IMR-90 (cell line): ENCODE measurements around the gene RBM42. TPM values are rescaled to one million over a fixed set of nuclear protein-coding genes. Genes with fewer than 3 reads are reported as not detected.
A peak's percentile ranks its signal among the peaks of the same experiment; 100 is the strongest.

ENCODE experiments used
- ATAC-seq: fragments of 200-7000 bp; cut with Tn5 transposase; 2 replicates; pipeline ENCODE4 v1.9.1; 2020; ENCODE audit warnings: low read depth, mild to moderate bottlenecking, moderate library complexity
- BruUV-seq: library from RNA; stranded (reverse); fragments of 400-500 nt; replicated peaks from 2 replicates; lab custom pipeline; 2021; lab: Mats Ljungman, UMichigan
- CTCF ChIA-PET: fragments of 300-600 bp; formaldehyde crosslinking; extraction: SDS; loops from one replicate; lab custom pipeline; 2021; ENCODE audit warnings: antibody characterized with exemption; lab: Yijun Ruan, JAX
- POLR2A ChIA-PET: fragments of 300-600 bp; sonication (Branson Sonifier 250); formaldehyde crosslinking; loops from one replicate; lab custom pipeline; 2022; ENCODE audit warnings: antibody characterized with exemption; ENCODE audit not compliant: unreplicated experiment; lab: Charles Lee
- DNase-seq: peaks from one replicate; pipeline ENCODE4 v3.0.0; 2013
- H2AFZ ChIP-seq: replicated peaks from 2 replicates; pipeline ENCODE3; 2013; ENCODE audit warnings: low read length, mild to moderate bottlenecking; ENCODE audit not compliant: poor library complexity
- H2AK5ac ChIP-seq: 2 replicates; pipeline ENCODE4 v1.6.1; 2013; ENCODE audit warnings: low read depth, low read length, inconsistent platforms
- H2AK9ac ChIP-seq: replicated peaks from 2 replicates; pipeline ENCODE3; 2013; ENCODE audit warnings: mild to moderate bottlenecking, low read depth, low read length, moderate library complexity; ENCODE audit not compliant: poor library complexity
- H2BK120ac ChIP-seq: 2 replicates; pipeline ENCODE4 v1.6.1; 2013; ENCODE audit warnings: low read depth, low read length, inconsistent platforms
- H2BK15ac ChIP-seq: 3 replicates; pipeline ENCODE4 v1.6.1; 2013; ENCODE audit warnings: low read depth, low read length, inconsistent platforms
- H2BK20ac ChIP-seq: 2 replicates; pipeline ENCODE4 v1.6.1; 2013; ENCODE audit warnings: low read depth, mild to moderate bottlenecking, inconsistent platforms, low read length, moderate library complexity
- H2BK5ac ChIP-seq: 2 replicates; pipeline ENCODE4 v1.6.1; 2013; ENCODE audit warnings: mild to moderate bottlenecking, low read depth, low read length, inconsistent platforms; ENCODE audit not compliant: poor library complexity, severe bottlenecking
- H3K14ac ChIP-seq: replicated peaks from 2 replicates; pipeline ENCODE4 v1.6.1; 2013; ENCODE audit warnings: low read depth, low read length, inconsistent platforms
- H3K18ac ChIP-seq: 2 replicates; pipeline ENCODE4 v1.6.1; 2013; ENCODE audit warnings: low read depth, low read length, control low read depth
- H3K23ac ChIP-seq: 2 replicates; pipeline ENCODE4 v1.6.1; 2013; ENCODE audit warnings: low read depth, low read length, inconsistent platforms
- H3K27ac ChIP-seq: 2 replicates; pipeline ENCODE4 v1.5.1; 2013; ENCODE audit warnings: mild to moderate bottlenecking, control low read depth, low read length; ENCODE audit not compliant: insufficient read depth
- H3K27me3 ChIP-seq: 2 replicates; pipeline ENCODE4 v1.6.1; 2013; ENCODE audit warnings: low read length; ENCODE audit not compliant: control insufficient read depth, insufficient read depth
- H3K36me3 ChIP-seq: 2 replicates; pipeline ENCODE4 v1.6.1; 2013; ENCODE audit warnings: low read length, mixed read lengths; ENCODE audit not compliant: control insufficient read depth, insufficient read depth
- H3K4ac ChIP-seq: 2 replicates; pipeline ENCODE4 v1.6.1; 2013; ENCODE audit warnings: low read depth, low read length, inconsistent platforms
- H3K4me1 ChIP-seq: 2 replicates; pipeline ENCODE4 v1.6.1; 2013; ENCODE audit warnings: low read length, mixed read lengths; ENCODE audit not compliant: control insufficient read depth, insufficient read depth
- H3K4me2 ChIP-seq: 2 replicates; pipeline ENCODE4 v1.6.1; 2013; ENCODE audit warnings: low read depth, mild to moderate bottlenecking, control low read depth, low read length, moderate library complexity
- H3K4me3 ChIP-seq: 2 replicates; pipeline ENCODE4 v1.5.1; 2013; ENCODE audit warnings: low read depth, mild to moderate bottlenecking, control low read depth, low read length, moderate library complexity; ENCODE audit not compliant: insufficient read depth
- H3K56ac ChIP-seq: 2 replicates; pipeline ENCODE4 v1.6.1; 2013; ENCODE audit warnings: low read length, inconsistent platforms; ENCODE audit not compliant: insufficient read depth; ENCODE audit errors: extremely low read depth
- H3K79me1 ChIP-seq, 2 experiments: 2 replicates each; pipeline ENCODE4 v1.6.1; 2013; ENCODE audit warnings: low read length in 2 of 2, inconsistent platforms in 1 of 2, low read depth in 1 of 2
- H3K9ac ChIP-seq: 2 replicates; pipeline ENCODE4 v1.6.1; 2013; ENCODE audit warnings: low read depth, low read length, control low read depth
- H3K9me1 ChIP-seq: 2 replicates; pipeline ENCODE4 v1.6.1; 2013; ENCODE audit warnings: low read length, inconsistent platforms; ENCODE audit not compliant: insufficient read depth
- H3K9me3 ChIP-seq: 2 replicates; pipeline ENCODE4 v1.6.1; 2013; ENCODE audit warnings: low read length; ENCODE audit not compliant: control insufficient read depth, insufficient read depth
- H4K20me1 ChIP-seq: 2 replicates; pipeline ENCODE4 v1.6.1; 2013; ENCODE audit warnings: low read length, inconsistent platforms; ENCODE audit not compliant: insufficient read depth
- H4K5ac ChIP-seq: 2 replicates; pipeline ENCODE4 v1.6.1; 2013; ENCODE audit warnings: mild to moderate bottlenecking, low read depth, low read length, control low read depth
- H4K8ac ChIP-seq, 2 experiments: 2 replicates each; pipeline ENCODE4 v1.6.1; 2013; ENCODE audit warnings: low read depth in 2 of 2, low read length in 2 of 2, control low read depth in 1 of 2, inconsistent platforms in 1 of 2
- H4K91ac ChIP-seq: 2 replicates; pipeline ENCODE4 v1.6.1; 2013; ENCODE audit warnings: low read depth, low read length, inconsistent platforms; ENCODE audit not compliant: insufficient read depth
- BHLHE40 ChIP-seq: fragments of 150-350 bp; IDR thresholded peaks from 2 replicates; pipeline ENCODE4 v1.6.1; 2016; ENCODE audit warnings: mild to moderate bottlenecking, low read depth, low read length
- CEBPB ChIP-seq: IDR thresholded peaks from 2 replicates; pipeline ENCODE4 v1.6.1; 2012; ENCODE audit warnings: low read depth, low read length, improper control_type of control experiment
- MAZ ChIP-seq: IDR thresholded peaks from 2 replicates; pipeline ENCODE4 v1.6.1; 2012; ENCODE audit warnings: low read depth, mild to moderate bottlenecking, low read length, improper control_type of control experiment, moderate library complexity, borderline replicate concordance
- MXI1 ChIP-seq: IDR thresholded peaks from 2 replicates; pipeline ENCODE4 v1.6.1; 2012; ENCODE audit warnings: low read depth, mild to moderate bottlenecking, low read length, moderate library complexity, borderline replicate concordance
- NFE2L2 ChIP-seq: fragments of 150-350 bp; IDR thresholded peaks from 2 replicates; pipeline ENCODE4 v1.6.1; 2016; ENCODE audit warnings: low read depth, mild to moderate bottlenecking, low read length
- POLR2A ChIP-seq: IDR thresholded peaks from 2 replicates; pipeline ENCODE4 v1.6.1; 2012; ENCODE audit warnings: mild to moderate bottlenecking, low read depth, low read length
- RCOR1 ChIP-seq: IDR thresholded peaks from 2 replicates; pipeline ENCODE4 v1.6.1; 2012; ENCODE audit warnings: mild to moderate bottlenecking, low read length, improper control_type of control experiment; ENCODE audit not compliant: insufficient replicate concordance
- WGBS, 2 experiments: methylation state at CpG; one replicate each; pipeline versions ENCODE4 v1.1.5 to v1.1.7; 2013; ENCODE audit warnings: missing lambda C conversion rate in 2 of 2; ENCODE audit not compliant: insufficient read length in 1 of 2; ENCODE audit errors: extremely low coverage in 2 of 2; 5-methylcytosine and 5-hydroxymethylcytosine counted together
- dilution Hi-C: fragments of 300-500 bp; cut with HindIII; formaldehyde crosslinking; loops from one replicate; pipeline ENCODE4 v1.14.3; 2018; ENCODE audit warnings: low sequenced_read_pairs; ENCODE audit not compliant: unreplicated experiment
- in situ Hi-C: fragments of 300-500 bp; cut with MboI; formaldehyde crosslinking; loops from 3 replicates; pipeline ENCODE4 v1.14.3; 2019; ENCODE audit warnings: low sequenced_read_pairs, inconsistent platforms, mixed read lengths
- intact Hi-C: fragments of 100-400 bp; cut with micrococcal nuclease; formaldehyde crosslinking; loops from 2 replicates; pipeline ENCODE4 v1.10.0; 2022
- polyA plus RNA-seq, 3 experiments: library from polyadenylated mRNA; depleted of rRNA; stranded (reverse); fragments of >200 nt; gene quantifications; 2 replicates each; pipeline ENCODE4 v1.2.3, GENCODE V29; 2012; ENCODE audit warnings: low replicate concordance in 1 of 3
- total RNA-seq: library from RNA; depleted of rRNA; stranded (reverse); fragments of >200 nt; gene quantifications from 2 replicates; pipeline ENCODE4 v1.2.3, GENCODE V29; 2012
- TF ChIP-seq, protein P1 (sequence below): fragments of 150-350 bp; IDR thresholded peaks from 2 replicates; pipeline ENCODE4 v1.6.1; 2017; ENCODE audit warnings: mild to moderate bottlenecking, antibody characterized with exemption, low read length, low read depth

Gene RBM42
- total and polyA plus RNA-seq, 2 of the 4 experiments (the other 2 are of a cell fraction), result 19.0 to 41.5 TPM

- peak overlapping the region; percentile 38 for H3K27ac ChIP-seq
- H3K9ac ChIP-seq, result peak overlapping the region; percentile 39; the same call in 1 of the 2 replicates
- 0 out of 2 replicates have a peak overlapping the region, but pooled peaks have one; percentile 8 for H4K5ac ChIP-seq
- dilution Hi-C loops, result no loop called here
- H2AK5ac ChIP-seq, result no peak overlapping the region; the same call in 1 of the 2 replicates
- no peak overlapping the region for H2BK120ac ChIP-seq
- H3K18ac ChIP-seq, result no peak overlapping the region
- no peaks in the 10 kb centered on the region for H3K27me3 ChIP-seq
- peak overlapping the region; percentile 41 for H2BK5ac ChIP-seq
- H3K4me2 ChIP-seq, result peak overlapping the region; percentile 98
- no peak overlapping the region for H2BK15ac ChIP-seq
- H3K4me1 ChIP-seq, result peaks cover 11% of the 10 kb centered on the region
- intact Hi-C loops, result loop anchor here (2.0 kb wide), 1 partner anchor 72 kb away; no protein-coding TSS in a partner anchor
- TF ChIP-seq MAZ (0 out of 2 replicates have a peak, but pooled peaks have one; percentile 39), NFE2L2 (no peak), RCOR1 (no peak), CEBPB (no peak), POLR2A (no peak), BHLHE40 (no peak), MXI1 (0 out of 2 replicates have a peak, but pooled peaks have one; percentile 59)
- TF ChIP-seq, protein P1, sequence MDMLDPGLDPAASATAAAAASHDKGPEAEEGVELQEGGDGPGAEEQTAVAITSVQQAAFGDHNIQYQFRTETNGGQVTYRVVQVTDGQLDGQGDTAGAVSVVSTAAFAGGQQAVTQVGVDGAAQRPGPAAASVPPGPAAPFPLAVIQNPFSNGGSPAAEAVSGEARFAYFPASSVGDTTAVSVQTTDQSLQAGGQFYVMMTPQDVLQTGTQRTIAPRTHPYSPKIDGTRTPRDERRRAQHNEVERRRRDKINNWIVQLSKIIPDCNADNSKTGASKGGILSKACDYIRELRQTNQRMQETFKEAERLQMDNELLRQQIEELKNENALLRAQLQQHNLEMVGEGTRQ, result peak; percentile 78
- H2AFZ ChIP-seq, result peak overlapping the region; percentile 98
- peak overlapping the region; percentile 28; the same call in 1 of the 2 replicates for H4K91ac ChIP-seq
- POLR2A ChIA-PET, result no interaction called here
- CTCF ChIA-PET, result no interaction called here
- H3K36me3 ChIP-seq, result no peaks in the 10 kb centered on the region
- ATAC-seq, result peak; percentile 79
- in situ Hi-C loops, result no loop called here
- peaks cover 0 to 18% of the 10 kb centered on the region in 2 experiments; a peak in 2 of 4 replicates for H3K79me1 ChIP-seq
- peaks cover 23% of the 10 kb centered on the region for H3K9me1 ChIP-seq
- H4K8ac ChIP-seq, result peak overlapping the region; percentile 49 to 92; a peak in 2 of 4 replicates
- H2AK9ac ChIP-seq, result peak overlapping the region; percentile 92
- no peaks in the 10 kb centered on the region for H3K9me3 ChIP-seq
- DNase-seq, result peak; percentile 88
- 0 out of 2 replicates have a peak overlapping the region, but pooled peaks have one; percentile 24 for H3K14ac ChIP-seq
- H3K4me3 ChIP-seq, result peak overlapping the region; percentile 67
- H3K56ac ChIP-seq, result no peak overlapping the region
- no peak overlapping the region for H2BK20ac ChIP-seq
- H3K4ac ChIP-seq, result peak overlapping the region; percentile 45
- H4K20me1 ChIP-seq, result peaks cover 9% of the 10 kb centered on the region
- 1% methylated on average over 28 of the region's 60 CpGs; no CpG with 5 or more reads in 1 of the 2 experiments for WGBS, 2 experiments
- H3K23ac ChIP-seq, result peak overlapping the region; percentile 72; the same call in 1 of the 2 replicates
- BruUV-seq, result no TSS peak
Observed at GRCh38 chr19:35644206-35644986, 15.6 kb downstream of the RBM42 start.
